Thoracic aorta (tissue), 2 donors: ENCODE data around the gene LITAF. TPM values are rescaled to one million over a fixed set of nuclear protein-coding genes. Genes with fewer than 3 reads are reported as not detected.
"Not testable (repeated sequence)": the region's sequence is repeated elsewhere in the genome, so short reads cannot be mapped to it uniquely, and the experiment has no call there.

Experiments
- ATAC-seq: fragments of 150-250 bp; one replicate; pipeline ENCODE4 v1.8.0; 2017; ENCODE audit warnings: low read depth; ENCODE audit not compliant: insufficient number of reproducible peaks, low FRiP score
- DNase-seq: peaks from one replicate; pipeline ENCODE4 v3.0.0-alpha.2; 2020; ENCODE audit warnings: low spot score
- H3K27ac ChIP-seq, 2 donors: fragments of 200-600 bp; sonication (generic); 1 replicate in 1 of 2; 2 replicates in 1 of 2; pipeline ENCODE4 v1.5.1; 2016; ENCODE audit warnings: mild to moderate bottlenecking in 2 of 2, moderate library complexity in 2 of 2
- H3K27me3 ChIP-seq: fragments of 200-600 bp; sonication (generic); replicated peaks from 2 replicates; pipeline ENCODE4 v1.6.0; 2016; ENCODE audit warnings: mild to moderate bottlenecking; ENCODE audit not compliant: insufficient read depth
- H3K36me3 ChIP-seq: fragments of 200-600 bp; sonication (generic); one replicate; pipeline ENCODE4 v1.5.1; 2016
- H3K4me1 ChIP-seq, 2 donors: fragments of 200-600 bp; sonication (generic); 1 replicate in 1 of 2; 2 replicates in 1 of 2; pipeline versions ENCODE4 v1.5.1 to v1.6.0; 2016; ENCODE audit warnings: low read depth in 2 of 2, mild to moderate bottlenecking in 1 of 2; ENCODE audit not compliant: control insufficient read depth in 1 of 2
- H3K4me3 ChIP-seq: fragments of 200-600 bp; sonication (generic); 2 replicates; pipeline ENCODE4 v1.5.1; 2016; ENCODE audit warnings: mild to moderate bottlenecking
- H3K9me3 ChIP-seq: fragments of 200-600 bp; sonication (generic); 2 replicates; pipeline ENCODE4 v1.5.1; 2016
- CTCF ChIP-seq: fragments of 200-600 bp; sonication (generic); IDR thresholded peaks from one replicate; pipeline ENCODE4 v1.5.1; 2019; ENCODE audit warnings: antibody characterized with exemption
- total RNA-seq, 2 donors: library from RNA; depleted of rRNA; stranded (reverse); fragments of >200 nt; gene quantifications; one replicate each; pipeline versions ENCODE4 v1.1.0 to v1.2.3, GENCODE V29; 2016

The LITAF gene
- total RNA-seq, 2 donors from 2014 or later, result 124 to 146 TPM

- H3K4me3 ChIP-seq, result no peak overlapping the region
- no peaks in the 10 kb centered on the region for H3K27me3 ChIP-seq
- H3K36me3 ChIP-seq, result no peaks in the 10 kb centered on the region
- no peaks in the 10 kb centered on the region for H3K9me3 ChIP-seq
- no peak overlapping the region for H3K27ac ChIP-seq
- TF ChIP-seq CTCF, result no peak
- H3K4me1 ChIP-seq, result peaks cover 3 to 9% of the 10 kb centered on the region in 2 donors
- ATAC-seq (no peak), DNase-seq (no peak)
These were observed 23.4 kb upstream of the LITAF start for GRCh38 chr16:11610121-11610505.

GRCh38 chr16:11609474-11610120 lies 22.9 kb upstream of the LITAF start:
- Histone ChIP-seq H3K27ac (no peak overlapping the region), H3K9me3 (no peaks in the 10 kb centered on the region)
- DNase-seq, result no peak

GRCh38 chr16:11605891-11606290 lies 19.2 kb upstream of the LITAF start:
- DNase-seq, result no peak

More at GRCh38 chr16:11609474-11610120, 22.9 kb upstream of the LITAF start:
- Histone ChIP-seq H3K4me3 (no peak overlapping the region), H3K36me3 (no peaks in the 10 kb centered on the region), H3K4me1 (peaks cover 3 to 11% of the 10 kb centered on the region in 2 donors), H3K27me3 (no peaks in the 10 kb centered on the region)
- TF ChIP-seq CTCF, result no peak
- no peak for ATAC-seq

GRCh38 chr16:11605564-11605886 lies 18.8 kb upstream of the LITAF start:
- ATAC-seq (no peak), DNase-seq (no peak)
- H3K4me1 ChIP-seq, result peaks cover 5 to 22% of the 10 kb centered on the region in 2 donors
- no peaks in the 10 kb centered on the region for H3K27me3 ChIP-seq
- H3K4me3 ChIP-seq, result no peak overlapping the region
- no peak overlapping the region for H3K27ac ChIP-seq
- no peak for TF ChIP-seq CTCF
- H3K36me3 ChIP-seq, result no peaks in the 10 kb centered on the region
- no peaks in the 10 kb centered on the region for H3K9me3 ChIP-seq

More at GRCh38 chr16:11605891-11606290, 19.2 kb upstream of the LITAF start:
- Histone ChIP-seq H3K27me3 (no peaks in the 10 kb centered on the region), H3K27ac (no peak overlapping the region), H3K36me3 (no peaks in the 10 kb centered on the region), H3K4me3 (no peak overlapping the region), H3K4me1 (peaks cover 5 to 22% of the 10 kb centered on the region in 2 donors), H3K9me3 (no peaks in the 10 kb centered on the region)
- ATAC-seq, result no peak
- no peak for TF ChIP-seq CTCF

- TF ChIP-seq CTCF, result no peak
- ATAC-seq (peak; percentile 46), DNase-seq (peak; percentile 43)
- Histone ChIP-seq H3K36me3 (no peaks in the 10 kb centered on the region), H3K4me1 (peaks cover 5 to 22% of the 10 kb centered on the region in 2 donors), H3K27ac (peak overlapping the region; percentile 17 to 49), H3K27me3 (no peaks in the 10 kb centered on the region), H3K9me3 (no peaks in the 10 kb centered on the region), H3K4me3 (no peak overlapping the region)
These were observed 18.3 kb upstream of the LITAF start for GRCh38 chr16:11604783-11605563.

- not testable (repeated sequence) for H3K36me3 ChIP-seq, H3K27me3 ChIP-seq, H3K9me3 ChIP-seq, H3K4me3 ChIP-seq, ATAC-seq, DNase-seq
- Histone ChIP-seq H3K27ac (peak overlapping the region in 1 of 2 donors; percentile 17), H3K4me1 (peaks cover 5 to 26% of the 10 kb centered on the region in 2 donors)
These were observed 17.6 kb upstream of the LITAF start for GRCh38 chr16:11604296-11604695.
